Activated T-cell treated with anti-CD3 and anti-CD28 coated beads, Interleukin-2, amount 50 U/mL, for 24 hours (primary cell): ENCODE measurements around the gene LUC7L3.
A peak's percentile ranks its signal among the peaks of the same experiment; 100 is the strongest.

Experiments used
- DNase-seq: peaks from one replicate; pipeline ENCODE4 v3.0.0-alpha.2; 2020
- H3K27ac Mint-ChIP-seq: 2 replicates; pipeline ENCODE4 v1.8.0; 2020; ENCODE audit warnings: mild to moderate bottlenecking, mixed read lengths
- H3K27me3 Mint-ChIP-seq: 2 replicates; pipeline ENCODE4 v1.8.0; 2020; ENCODE audit warnings: mixed read lengths
- H3K36me3 Mint-ChIP-seq: 2 replicates; pipeline ENCODE4 v1.8.0; 2020; ENCODE audit warnings: low read depth, mixed read lengths
- H3K4me1 Mint-ChIP-seq: 2 replicates; pipeline ENCODE4 v1.8.0; 2020; ENCODE audit warnings: low read depth, mixed read lengths
- H3K4me3 Mint-ChIP-seq: 2 replicates; pipeline ENCODE4 v1.8.0; 2020; ENCODE audit warnings: mild to moderate bottlenecking, moderate library complexity, mixed read lengths
- H3K9me3 Mint-ChIP-seq: 2 replicates; pipeline ENCODE4 v1.8.0; 2020; ENCODE audit warnings: mixed read lengths

The LUC7L3 gene

GRCh38 chr17:50749245-50749644 is 29.8 kb downstream of the LUC7L3 start:
- peaks cover 95% of the 10 kb centered on the region for H3K36me3 Mint-ChIP-seq
- H3K27me3 Mint-ChIP-seq: no peaks in the 10 kb centered on the region
- H3K4me3 Mint-ChIP-seq: no peak overlapping the region
- no peaks in the 10 kb centered on the region for H3K9me3 Mint-ChIP-seq
- H3K4me1 Mint-ChIP-seq: peaks cover 4% of the 10 kb centered on the region
- no peak for DNase-seq
- peak overlapping the region; percentile 13 for H3K27ac Mint-ChIP-seq

GRCh38 chr17:50754521-50754920 is 35.1 kb downstream of the LUC7L3 start:
- DNase-seq: no peak
- Mint-ChIP-seq H3K27ac (peak overlapping the region; percentile 78), H3K9me3 (no peaks in the 10 kb centered on the region), H3K4me1 (no peaks in the 10 kb centered on the region), H3K27me3 (no peaks in the 10 kb centered on the region), H3K4me3 (no peak overlapping the region), H3K36me3 (peaks cover 68% of the 10 kb centered on the region)

GRCh38 chr17:50758524-50758923 is 39.1 kb downstream of the LUC7L3 start:
- no peak overlapping the region for H3K4me3 Mint-ChIP-seq
- no peak overlapping the region for H3K27ac Mint-ChIP-seq
- peaks cover 32% of the 10 kb centered on the region for H3K36me3 Mint-ChIP-seq
- DNase-seq: no peak
- H3K9me3 Mint-ChIP-seq: no peaks in the 10 kb centered on the region
- H3K27me3 Mint-ChIP-seq: peaks cover 5% of the 10 kb centered on the region
- H3K4me1 Mint-ChIP-seq: peaks cover 8% of the 10 kb centered on the region

- Mint-ChIP-seq H3K4me1 (peaks cover 9% of the 10 kb centered on the region), H3K27ac (no peak overlapping the region), H3K36me3 (peaks cover 26% of the 10 kb centered on the region), H3K9me3 (no peaks in the 10 kb centered on the region), H3K27me3 (peaks cover 5% of the 10 kb centered on the region), H3K4me3 (no peak overlapping the region)
- no peak for DNase-seq
Observed at GRCh38 chr17:50758989-50759544, 39.7 kb downstream of the LUC7L3 start.

GRCh38 chr17:50762177-50762576 is 42.8 kb downstream of the LUC7L3 start:
- H3K27me3 Mint-ChIP-seq: peaks cover 8% of the 10 kb centered on the region
- H3K4me3 Mint-ChIP-seq: no peak overlapping the region
- no peak overlapping the region for H3K27ac Mint-ChIP-seq
- H3K4me1 Mint-ChIP-seq: peaks cover 11% of the 10 kb centered on the region
- DNase-seq: no peak
- no peaks in the 10 kb centered on the region for H3K36me3 Mint-ChIP-seq
- no peaks in the 10 kb centered on the region for H3K9me3 Mint-ChIP-seq

- no peaks in the 10 kb centered on the region for H3K36me3 Mint-ChIP-seq
- H3K4me3 Mint-ChIP-seq: no peak overlapping the region
- H3K4me1 Mint-ChIP-seq: peaks cover 11% of the 10 kb centered on the region
- peaks cover 10% of the 10 kb centered on the region for H3K27me3 Mint-ChIP-seq
- H3K27ac Mint-ChIP-seq: no peak overlapping the region
- no peaks in the 10 kb centered on the region for H3K9me3 Mint-ChIP-seq
- peak; percentile 3 for DNase-seq
Observed at GRCh38 chr17:50763716-50764475, 44.5 kb downstream of the LUC7L3 start.

GRCh38 chr17:50764734-50765149 is 45.3 kb downstream of the LUC7L3 start:
- no peak for DNase-seq
- H3K27ac Mint-ChIP-seq: no peak overlapping the region
- H3K4me3 Mint-ChIP-seq: no peak overlapping the region
- peaks cover 11% of the 10 kb centered on the region for H3K4me1 Mint-ChIP-seq
- no peaks in the 10 kb centered on the region for H3K9me3 Mint-ChIP-seq
- peaks cover 10% of the 10 kb centered on the region for H3K27me3 Mint-ChIP-seq
- no peaks in the 10 kb centered on the region for H3K36me3 Mint-ChIP-seq

GRCh38 chr17:50765454-50766221 is 46.2 kb downstream of the LUC7L3 start:
- Mint-ChIP-seq H3K9me3 (no peaks in the 10 kb centered on the region), H3K27me3 (peaks cover 10% of the 10 kb centered on the region), H3K27ac (no peak overlapping the region), H3K4me1 (peaks cover 11% of the 10 kb centered on the region), H3K36me3 (no peaks in the 10 kb centered on the region), H3K4me3 (no peak overlapping the region)
- peak; percentile 9 for DNase-seq

- DNase-seq: peak; percentile 14
Observed at GRCh38 chr17:50766222-50767023, 47.0 kb downstream of the LUC7L3 start.

GRCh38 chr17:50767030-50767429 is 47.6 kb downstream of the LUC7L3 start:
- Mint-ChIP-seq H3K27ac (no peak overlapping the region), H3K9me3 (no peaks in the 10 kb centered on the region), H3K4me3 (no peak overlapping the region), H3K4me1 (peaks cover 11% of the 10 kb centered on the region), H3K36me3 (no peaks in the 10 kb centered on the region), H3K27me3 (peaks cover 8% of the 10 kb centered on the region)
- DNase-seq: peak; percentile 12

More at GRCh38 chr17:50766222-50767023, 47.0 kb downstream of the LUC7L3 start:
- Mint-ChIP-seq H3K27me3 (peaks cover 10% of the 10 kb centered on the region), H3K9me3 (no peaks in the 10 kb centered on the region), H3K36me3 (no peaks in the 10 kb centered on the region), H3K4me3 (no peak overlapping the region), H3K27ac (no peak overlapping the region), H3K4me1 (peaks cover 11% of the 10 kb centered on the region)

GRCh38 chr17:50767446-50767845 is 48.0 kb downstream of the LUC7L3 start, which contains the start of gene ANKRD40CL:
Gene ANKRD40CL (minus strand): TSS chr17:50767518. CDS start chr17:50766913, 605 bp downstream.
- H3K27ac Mint-ChIP-seq: no peak within 1 kb of the TSS
- peaks cover 11% of the 10 kb centered on the region for H3K4me1 Mint-ChIP-seq
- H3K36me3 Mint-ChIP-seq: no peaks in the 10 kb centered on the region
- H3K4me3 Mint-ChIP-seq: no peak within 1 kb of the TSS
- H3K27me3 Mint-ChIP-seq: peaks cover 7% of the 10 kb centered on the region
- no peaks in the 10 kb centered on the region for H3K9me3 Mint-ChIP-seq
- DNase-seq: peak; percentile 5

- peak; percentile 21 for DNase-seq
- Mint-ChIP-seq H3K9me3 (no peaks in the 10 kb centered on the region), H3K4me1 (peaks cover 4% of the 10 kb centered on the region), H3K4me3 (no peak overlapping the region), H3K27me3 (peaks cover 6% of the 10 kb centered on the region), H3K27ac (no peak overlapping the region), H3K36me3 (no peaks in the 10 kb centered on the region)
Observed at GRCh38 chr17:50768346-50768761, 49.0 kb downstream of the LUC7L3 start.

GRCh38 chr17:50769884-50770283 is 50.5 kb downstream of the LUC7L3 start:
- DNase-seq: no peak
- H3K4me1 Mint-ChIP-seq: no peaks in the 10 kb centered on the region
- H3K36me3 Mint-ChIP-seq: no peaks in the 10 kb centered on the region
- H3K27me3 Mint-ChIP-seq: peaks cover 2% of the 10 kb centered on the region
- no peaks in the 10 kb centered on the region for H3K9me3 Mint-ChIP-seq
- H3K4me3 Mint-ChIP-seq: no peak overlapping the region
- no peak overlapping the region for H3K27ac Mint-ChIP-seq

- H3K27ac Mint-ChIP-seq: no peak overlapping the region
- no peaks in the 10 kb centered on the region for H3K36me3 Mint-ChIP-seq
- no peak overlapping the region for H3K4me3 Mint-ChIP-seq
- H3K27me3 Mint-ChIP-seq: peaks cover 2% of the 10 kb centered on the region
- no peaks in the 10 kb centered on the region for H3K4me1 Mint-ChIP-seq
- no peaks in the 10 kb centered on the region for H3K9me3 Mint-ChIP-seq
- no peak for DNase-seq
Observed at GRCh38 chr17:50770346-50770745, 50.9 kb downstream of the LUC7L3 start.
